ENCODE data around the gene KIAA1210.
"Not testable (repeated sequence)": the region's sequence is repeated elsewhere in the genome, so short reads cannot be mapped to it uniquely, and the experiment has no call there.

The KIAA1210 gene

GRCh38 chrX:119030990-119031389 is 96.6 kb downstream of the KIAA1210 start:
- no peak for DNase-seq

GRCh38 chrX:119029656-119030055 is 98.0 kb downstream of the KIAA1210 start:
- not testable (repeated sequence) for DNase-seq

GRCh38 chrX:119028733-119029330 is 98.8 kb downstream of the KIAA1210 start:
- no peak for DNase-seq
